ENCODE results near the gene SEMA3C. TPM values are rescaled to one million over a fixed set of nuclear protein-coding genes. Genes with fewer than 3 reads are reported as not detected.

Gene SEMA3C
- total and polyA plus RNA-seq, 2 donors (not counting 1 experiment from before 2014, with no cell fraction given), result 0.06 TPM; not detected in 1

GRCh38 chr7:80775897-80776296, 143.0 kb downstream of the SEMA3C start:
- no peak overlapping the region for H3K9ac ChIP-seq (ENCODE audit: low read length)
- H3K27ac ChIP-seq (ENCODE audit: low read length in 2 of 2), result no peak overlapping the region
- intact Hi-C loops (cut with micrococcal nuclease), result no loop called here
- H3K36me3 ChIP-seq (replicated peaks in 1 of 2; ENCODE audit: control extremely low read depth in 1 of 2, control insufficient read depth in 1 of 2, extremely low read depth in 1 of 2, insufficient read depth in 2 of 2, low read length in 1 of 2), result no peaks in the 10 kb centered on the region
- Mint-ChIP-seq H3K27ac (no peak overlapping the region), H3K9me3 (ENCODE audit: insufficient read depth) (peaks cover 3% of the 10 kb centered on the region), H3K4me1 (no peaks in the 10 kb centered on the region), H3K4me3 (no peak overlapping the region), H3K27me3 (no peaks in the 10 kb centered on the region)
- no peak for ATAC-seq (ENCODE audit: low read depth)
- H3K27me3 ChIP-seq (replicated peaks in 1 of 4; ENCODE audit: control extremely low read depth in 1 of 4, control insufficient read depth in 3 of 4, insufficient read depth in 4 of 4, low read length in 3 of 4), result no peaks in the 10 kb centered on the region
- H3K4me1 ChIP-seq (ENCODE audit: control insufficient read depth in 2 of 2, insufficient read depth in 2 of 2, low read length in 2 of 2), result no peaks in the 10 kb centered on the region
- CTCF ChIA-PET, result no interaction called here
- H2AFZ ChIP-seq (ENCODE audit: insufficient read depth, low read depth, low read length, poor library complexity, severe bottlenecking), result no peak overlapping the region
- H3K4me3 ChIP-seq (ENCODE audit: control extremely low read depth in 1 of 5, extremely low read depth in 1 of 5, insufficient read depth in 1 of 5, low read depth in 2 of 5, low read length in 4 of 5), result no peak overlapping the region
- no peaks in the 10 kb centered on the region for H3K79me2 ChIP-seq (ENCODE audit: control insufficient read depth, insufficient read depth, low read length)
- no peak for TF ChIP-seq CTCF (IDR thresholded peaks at IDR 0.05)
- no peak for TF ChIP-seq EZH2 (IDR thresholded peaks at IDR 0.05; ENCODE audit: borderline replicate concordance, insufficient read depth, low read depth, low read length, poor library complexity, severe bottlenecking)
- no peak for DNase-seq
- no CpG with 5 or more reads among the region's 3 CpGs for WGBS (ENCODE audit: insufficient coverage)
- peaks cover 0 to 3% (median 0%) of the 10 kb centered on the region in 3 donors for H3K9me3 ChIP-seq (ENCODE audit: control extremely low read depth in 1 of 3, control insufficient read depth in 2 of 3, insufficient read depth in 1 of 3, low read length in 2 of 3)
- no peaks in the 10 kb centered on the region for H4K20me1 ChIP-seq (ENCODE audit: control insufficient read depth, insufficient read depth, low read length, poor library complexity, severe bottlenecking)
- POLR2A ChIA-PET, result no interaction called here
- H3K4me2 ChIP-seq (replicated peaks; ENCODE audit: low read depth, low read length, poor library complexity, severe bottlenecking), result no peak overlapping the region

- DNase-seq (no peak), ATAC-seq (ENCODE audit: low read depth) (no peak)
- no peaks in the 10 kb centered on the region for H3K27me3 Mint-ChIP-seq
- H3K27ac ChIP-seq (ENCODE audit: low read length in 2 of 2), result no peak overlapping the region
- peaks cover 3% of the 10 kb centered on the region for H3K9me3 Mint-ChIP-seq (ENCODE audit: insufficient read depth)
- intact Hi-C loops (cut with micrococcal nuclease), result no loop called here
- no peak overlapping the region for H3K27ac Mint-ChIP-seq
- no peak overlapping the region for H3K4me3 ChIP-seq (ENCODE audit: control extremely low read depth in 1 of 5, extremely low read depth in 1 of 5, insufficient read depth in 1 of 5, low read depth in 2 of 5, low read length in 4 of 5)
- H3K9me3 ChIP-seq (ENCODE audit: control extremely low read depth in 1 of 3, control insufficient read depth in 2 of 3, insufficient read depth in 1 of 3, low read length in 2 of 3), result peaks cover 0 to 1% (median 0%) of the 10 kb centered on the region in 3 donors
- H3K36me3 ChIP-seq (replicated peaks in 1 of 2; ENCODE audit: control extremely low read depth in 1 of 2, control insufficient read depth in 1 of 2, extremely low read depth in 1 of 2, insufficient read depth in 2 of 2, low read length in 1 of 2), result no peaks in the 10 kb centered on the region
- no peaks in the 10 kb centered on the region for H4K20me1 ChIP-seq (ENCODE audit: control insufficient read depth, insufficient read depth, low read length, poor library complexity, severe bottlenecking)
- ChIA-PET CTCF (no interaction called here), POLR2A (no interaction called here)
- H2AFZ ChIP-seq (ENCODE audit: insufficient read depth, low read depth, low read length, poor library complexity, severe bottlenecking), result no peak overlapping the region
- no peak overlapping the region for H3K4me3 Mint-ChIP-seq
- no peaks in the 10 kb centered on the region for H3K4me1 ChIP-seq (ENCODE audit: control insufficient read depth in 2 of 2, insufficient read depth in 2 of 2, low read length in 2 of 2)
- H3K9ac ChIP-seq (ENCODE audit: low read length), result no peak overlapping the region
- H3K4me1 Mint-ChIP-seq, result no peaks in the 10 kb centered on the region
- no peaks in the 10 kb centered on the region for H3K79me2 ChIP-seq (ENCODE audit: control insufficient read depth, insufficient read depth, low read length)
- no peaks in the 10 kb centered on the region for H3K27me3 ChIP-seq (replicated peaks in 1 of 4; ENCODE audit: control extremely low read depth in 1 of 4, control insufficient read depth in 3 of 4, insufficient read depth in 4 of 4, low read length in 3 of 4)
- no peak overlapping the region for H3K4me2 ChIP-seq (replicated peaks; ENCODE audit: low read depth, low read length, poor library complexity, severe bottlenecking)
- no peak for TF ChIP-seq EZH2 (IDR thresholded peaks at IDR 0.05; ENCODE audit: borderline replicate concordance, insufficient read depth, low read depth, low read length, poor library complexity, severe bottlenecking)
These were observed 143.4 kb downstream of the SEMA3C start for GRCh38 chr7:80775482-80775881.

All from B cell (primary cell).